Mucosa of rectum (tissue), 2 donors: Measurements from ENCODE around the gene LYSMD1.

Source experiments
- H3K27ac ChIP-seq, 2 donors: one replicate each; pipeline ENCODE4 v1.7.0; 2013; ENCODE audit warnings: inconsistent platforms in 2 of 2, low read depth in 2 of 2, low read length in 2 of 2
- H3K27me3 ChIP-seq, 2 donors: one replicate each; pipeline ENCODE4 v1.7.0; 2013; ENCODE audit warnings: low read length in 2 of 2; ENCODE audit not compliant: control insufficient read depth in 2 of 2, insufficient read depth in 2 of 2
- H3K36me3 ChIP-seq, 2 donors: one replicate each; pipeline ENCODE4 v1.7.0; 2013; ENCODE audit warnings: low read length in 2 of 2; ENCODE audit not compliant: control insufficient read depth in 2 of 2, insufficient read depth in 2 of 2
- H3K4me1 ChIP-seq, 2 donors: one replicate each; pipeline ENCODE4 v1.7.0; 2013; ENCODE audit warnings: low read length in 2 of 2, mild to moderate bottlenecking in 1 of 2; ENCODE audit not compliant: control insufficient read depth in 2 of 2, insufficient read depth in 2 of 2
- H3K4me3 ChIP-seq, 2 donors: one replicate each; pipeline ENCODE4 v1.7.0; 2013; ENCODE audit warnings: low read length in 2 of 2
- H3K9ac ChIP-seq, 2 donors: one replicate each; pipeline ENCODE4 v1.7.0; 2013; ENCODE audit warnings: low read length in 2 of 2, low read depth in 1 of 2, mild to moderate bottlenecking in 1 of 2
- H3K9me3 ChIP-seq, 2 donors: one replicate each; pipeline ENCODE4 v1.7.0; 2013; ENCODE audit warnings: low read length in 2 of 2; ENCODE audit not compliant: control insufficient read depth in 2 of 2
- donor health status: healthy.
- donor health status: Normal muscosa, but diverticular disease.

LYSMD1 gene

DNA sequence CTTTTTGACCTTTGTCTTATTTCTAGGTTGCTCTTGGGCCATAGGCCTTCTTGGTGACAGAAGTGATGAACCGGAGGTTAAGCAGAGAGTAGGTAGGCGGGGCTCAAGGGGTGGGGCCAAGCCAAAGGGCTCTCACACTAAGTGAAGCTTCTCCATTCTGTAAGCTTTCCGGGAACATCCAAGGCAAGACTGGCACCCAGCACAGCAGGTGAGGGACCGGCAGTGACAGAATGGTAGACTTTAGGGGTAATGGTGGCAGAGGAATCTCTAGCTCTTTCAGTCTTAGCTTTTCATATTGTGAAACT lies 9.2 kb downstream of the LYSMD1 start, which contains the start of gene TNFAIP8L2:
Gene TNFAIP8L2 (plus strand): TSS at position 135 of the 305 bp plus-strand sequence. CDS start 2,049 bp downstream, outside the sequence.
- Histone ChIP-seq H3K4me3 (peak within 1 kb of the TSS; percentile 44 to 77), H3K4me1 (no peaks in the 10 kb centered on the region), H3K27ac (peak within 1 kb of the TSS in 1 of 2 donors; percentile 85), H3K9me3 (no peaks in the 10 kb centered on the region), H3K9ac (peak within 1 kb of the TSS in 1 of 2 donors; percentile 68), H3K36me3 (peaks cover 20 to 22% of the 10 kb centered on the region in 2 donors), H3K27me3 (no peaks in the 10 kb centered on the region)

DNA sequence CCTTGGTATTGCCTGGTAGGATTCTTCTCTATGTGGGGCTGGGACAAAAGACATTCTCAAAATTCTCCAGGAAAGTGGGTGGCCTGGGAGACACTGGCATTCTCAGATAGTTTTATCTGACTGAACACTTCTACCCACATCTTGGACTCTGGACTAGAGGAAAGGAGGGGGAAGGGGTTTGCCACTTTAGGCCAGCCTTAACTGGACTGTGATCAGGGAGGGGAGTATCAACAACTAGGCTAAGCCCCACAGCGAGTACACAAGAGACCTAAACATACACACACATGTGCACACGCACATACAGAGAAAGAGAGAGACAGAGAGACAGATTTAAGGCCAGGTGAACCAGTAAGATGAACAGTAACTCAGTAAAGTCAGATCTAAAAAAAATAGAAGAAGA lies 18.0 kb downstream of the LYSMD1 start:
- Histone ChIP-seq H3K27ac (no peak overlapping the region), H3K9ac (peak overlapping the region in 1 of 2 donors; percentile 34), H3K4me1 (peaks cover 10 to 12% of the 10 kb centered on the region in 2 donors), H3K36me3 (no peaks in the 10 kb centered on the region), H3K9me3 (no peaks in the 10 kb centered on the region), H3K27me3 (peaks cover 0 to 3% of the 10 kb centered on the region in 2 donors), H3K4me3 (no peak overlapping the region)

DNA sequence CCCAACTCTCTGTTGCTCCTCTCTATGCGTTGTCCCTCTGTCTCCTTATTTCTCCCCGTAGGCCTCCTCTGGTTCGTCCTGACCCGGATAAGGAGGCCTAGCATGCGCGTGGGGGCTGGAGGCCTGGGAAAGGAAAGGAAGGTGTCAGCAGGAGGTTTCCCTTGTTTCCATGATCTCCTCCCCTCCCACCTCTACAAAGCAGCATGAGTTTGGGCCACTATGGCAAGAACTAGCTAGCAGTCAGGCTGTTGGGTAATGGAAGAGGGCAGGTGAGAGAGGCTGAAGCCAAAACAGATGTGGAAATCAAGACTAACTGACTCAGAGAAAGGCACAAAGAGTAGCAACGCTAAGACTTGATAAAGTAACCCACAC lies 18.6 kb downstream of the LYSMD1 start:
- Histone ChIP-seq H3K9me3 (no peaks in the 10 kb centered on the region), H3K27me3 (peaks cover 0 to 3% of the 10 kb centered on the region in 2 donors), H3K27ac (peak overlapping the region; percentile 26 to 65), H3K4me1 (peaks cover 10 to 12% of the 10 kb centered on the region in 2 donors), H3K9ac (peak overlapping the region; percentile 67 to 74), H3K4me3 (peak overlapping the region; percentile 75 to 85), H3K36me3 (no peaks in the 10 kb centered on the region)

DNA sequence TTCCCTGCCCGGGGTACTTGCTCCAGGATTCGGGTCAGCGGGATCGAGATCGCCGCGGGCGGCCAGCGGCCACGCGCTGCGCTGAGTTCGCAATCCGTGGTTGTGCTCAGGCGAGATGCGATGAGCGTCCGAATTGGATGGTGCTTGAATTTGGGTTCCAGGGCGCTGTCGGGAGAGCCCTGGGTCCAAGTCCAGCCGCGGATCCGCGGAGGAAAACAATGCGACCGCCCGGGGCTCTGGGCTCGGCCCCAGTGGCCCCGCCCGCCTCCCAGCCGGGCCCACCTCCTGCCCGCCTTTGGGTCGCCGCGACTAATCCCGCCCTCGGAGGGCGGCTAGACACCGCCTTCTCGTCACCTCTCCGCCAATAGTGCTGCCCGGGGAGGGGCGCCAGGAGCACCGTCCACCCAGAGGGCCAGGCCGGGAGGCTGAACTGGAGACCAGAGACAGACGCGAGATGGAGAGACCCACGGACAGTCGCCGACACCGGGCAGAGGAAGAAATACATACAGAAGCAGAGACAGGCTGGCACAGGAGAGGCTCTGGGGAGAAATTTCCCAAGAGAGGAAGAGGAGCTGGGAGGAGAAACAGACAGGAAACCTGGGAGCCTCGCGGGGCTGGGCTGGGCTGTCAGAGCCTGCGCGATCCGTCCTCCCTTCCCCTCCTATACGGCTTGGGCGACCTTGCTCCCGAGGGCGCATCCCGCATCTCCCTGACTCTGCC lies 19.1 kb downstream of the LYSMD1 start, which contains the start of gene SEMA6C:
Gene SEMA6C (minus strand): TSS at position 220 of the 720 bp plus-strand sequence. CDS start 4,010 bp downstream, outside the sequence.
- Histone ChIP-seq H3K27me3 (peaks cover 0 to 3% of the 10 kb centered on the region in 2 donors), H3K4me3 (peak within 1 kb of the TSS; percentile 75 to 85), H3K36me3 (no peaks in the 10 kb centered on the region), H3K9me3 (no peaks in the 10 kb centered on the region), H3K27ac (peak within 1 kb of the TSS; percentile 26 to 65), H3K9ac (peak within 1 kb of the TSS; percentile 67 to 74), H3K4me1 (peaks cover 10 to 12% of the 10 kb centered on the region in 2 donors)

DNA sequence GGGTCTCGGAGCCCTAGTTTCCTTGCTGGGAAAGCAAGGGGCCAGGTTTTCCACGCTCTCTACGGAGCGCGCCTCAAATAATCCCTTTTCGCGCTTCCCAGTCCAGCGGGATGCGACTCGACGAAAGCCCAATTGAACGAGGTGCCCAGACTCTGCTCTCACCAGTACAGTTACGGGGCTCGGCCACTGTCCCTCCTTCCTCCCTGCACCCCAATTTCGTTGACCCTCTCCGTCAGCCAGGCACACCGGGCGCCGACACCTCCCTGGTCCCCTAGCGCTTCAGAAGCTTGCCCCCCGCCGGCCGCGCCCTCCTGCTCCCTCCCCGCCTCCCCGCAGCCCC lies 19.7 kb downstream of the LYSMD1 start:
- H3K27me3 ChIP-seq: peaks cover 0 to 3% of the 10 kb centered on the region in 2 donors
- H3K9me3 ChIP-seq: no peaks in the 10 kb centered on the region
- peaks cover 10 to 12% of the 10 kb centered on the region in 2 donors for H3K4me1 ChIP-seq
- peak overlapping the region in 1 of 2 donors; percentile 38 for H3K27ac ChIP-seq
- no peaks in the 10 kb centered on the region for H3K36me3 ChIP-seq
- H3K4me3 ChIP-seq: peak overlapping the region; percentile 75 to 85
- H3K9ac ChIP-seq: peak overlapping the region; percentile 24 to 61

DNA sequence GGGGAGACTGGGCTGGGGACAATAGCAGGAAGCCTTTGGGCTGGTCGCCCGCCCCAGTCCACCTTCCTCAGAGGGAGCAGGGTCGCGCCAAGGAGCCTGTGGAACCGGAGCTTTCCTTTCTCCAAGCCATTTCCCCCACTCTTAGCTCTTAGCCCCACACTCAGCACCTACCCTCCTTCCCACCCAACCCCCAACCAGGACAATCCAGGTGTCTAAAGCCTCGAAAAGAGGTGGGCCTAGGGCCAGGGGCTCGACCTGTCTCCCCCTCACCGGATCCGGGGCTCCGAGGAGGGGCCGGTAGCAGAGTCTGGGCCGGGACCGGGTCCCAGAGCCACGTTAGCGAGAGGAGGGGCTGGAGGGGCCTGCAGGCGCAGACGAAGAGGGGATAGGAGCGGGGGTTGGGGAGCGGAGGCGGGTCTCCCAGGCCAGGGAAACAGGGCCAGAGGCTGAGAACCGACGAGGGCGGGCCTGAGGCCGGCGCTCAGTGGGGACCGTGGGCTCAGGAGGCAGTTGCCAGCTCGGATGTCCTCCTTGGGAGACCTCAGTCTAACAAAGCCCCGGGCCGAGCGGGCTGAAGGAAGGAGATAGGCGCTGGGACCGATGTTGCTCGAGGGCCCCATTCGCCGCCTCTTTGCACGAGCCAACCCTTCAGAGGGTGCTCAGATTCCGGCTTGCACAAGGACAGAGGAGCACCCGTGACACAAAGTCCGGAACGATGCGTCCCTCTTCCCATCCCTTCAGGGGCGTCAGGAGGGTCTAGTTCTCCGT lies 20.2 kb downstream of the LYSMD1 start:
- peak overlapping the region; percentile 75 to 85 for H3K4me3 ChIP-seq
- H3K36me3 ChIP-seq: no peaks in the 10 kb centered on the region
- peaks cover 10 to 12% of the 10 kb centered on the region in 2 donors for H3K4me1 ChIP-seq
- peak overlapping the region; percentile 24 to 61 for H3K9ac ChIP-seq
- H3K9me3 ChIP-seq: no peaks in the 10 kb centered on the region
- H3K27ac ChIP-seq: no peak overlapping the region
- peaks cover 0 to 3% of the 10 kb centered on the region in 2 donors for H3K27me3 ChIP-seq

DNA sequence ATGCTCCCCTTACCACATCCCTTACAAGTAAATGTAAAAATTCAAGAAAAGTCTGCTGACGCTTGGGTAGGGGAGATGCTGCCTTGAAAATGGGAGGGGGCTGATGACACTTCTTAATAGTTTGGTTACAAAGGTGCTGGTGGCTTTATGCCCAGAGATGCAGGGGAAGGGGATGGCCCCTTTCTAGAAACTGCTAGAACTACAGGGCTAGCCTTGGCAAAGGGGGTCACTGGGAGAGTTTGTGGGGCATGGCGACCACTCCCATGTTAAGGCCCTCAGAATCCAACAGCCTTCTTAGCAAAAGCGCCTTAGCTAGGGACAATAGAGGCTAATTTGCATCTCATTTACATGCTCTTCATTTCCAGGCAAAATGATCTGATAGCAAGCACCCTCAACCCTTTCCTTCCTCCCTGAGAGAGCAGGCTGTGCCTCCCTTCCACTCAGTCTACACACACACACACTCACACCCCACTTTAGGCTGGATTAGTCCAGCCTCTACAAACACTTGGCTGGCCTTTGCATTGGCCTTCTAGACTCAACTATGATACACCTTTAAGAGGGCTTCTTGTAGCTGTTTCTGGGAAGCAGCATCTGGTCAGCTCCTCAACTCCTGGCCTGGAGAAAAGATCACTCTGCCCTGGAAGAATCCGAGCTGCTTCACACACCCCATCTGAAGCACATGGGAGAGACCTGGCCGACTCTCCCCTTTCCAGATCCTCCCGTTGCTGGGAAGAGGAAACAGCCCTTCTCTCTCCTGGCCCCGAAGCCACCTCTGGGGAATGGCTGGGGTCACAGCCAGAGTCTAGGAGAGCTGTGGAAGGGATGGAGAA lies 21.0 kb downstream of the LYSMD1 start:
- H3K4me3 ChIP-seq: peak overlapping the region; percentile 48 to 75

DNA sequence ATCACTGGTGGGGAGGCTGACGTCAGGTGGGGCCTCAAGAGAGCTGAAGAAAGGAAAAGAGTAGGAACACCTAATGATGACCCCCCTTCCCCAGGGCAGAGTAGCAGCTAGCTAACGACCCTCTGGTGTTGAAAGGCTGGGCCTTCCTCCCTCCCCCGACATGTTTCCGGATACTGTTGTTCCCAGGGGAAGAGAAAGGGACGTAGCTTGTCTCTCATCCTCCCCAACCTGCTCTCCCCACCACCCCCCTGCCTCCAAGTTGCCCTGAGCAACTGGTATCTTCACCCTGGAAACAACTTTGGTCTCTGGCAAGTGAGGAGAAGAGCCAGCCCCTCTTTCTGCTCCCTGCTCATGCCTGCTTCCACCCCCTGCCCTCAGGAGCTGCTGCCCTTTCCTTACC lies 21.7 kb downstream of the LYSMD1 start:
- H3K4me3 ChIP-seq: no peak overlapping the region
- H3K9ac ChIP-seq: no peak overlapping the region
- H3K27me3 ChIP-seq: peaks cover 0 to 3% of the 10 kb centered on the region in 2 donors
- no peaks in the 10 kb centered on the region for H3K9me3 ChIP-seq
- H3K36me3 ChIP-seq: no peaks in the 10 kb centered on the region
- no peak overlapping the region for H3K27ac ChIP-seq
- H3K4me1 ChIP-seq: peaks cover 10 to 12% of the 10 kb centered on the region in 2 donors

More for the DNA sequence above, 21.0 kb downstream of the LYSMD1 start:
- Histone ChIP-seq H3K27me3 (peaks cover 0 to 3% of the 10 kb centered on the region in 2 donors), H3K36me3 (no peaks in the 10 kb centered on the region), H3K4me1 (peaks cover 10 to 12% of the 10 kb centered on the region in 2 donors), H3K9me3 (no peaks in the 10 kb centered on the region), H3K9ac (peak overlapping the region in 1 of 2 donors; percentile 12), H3K27ac (no peak overlapping the region)

DNA sequence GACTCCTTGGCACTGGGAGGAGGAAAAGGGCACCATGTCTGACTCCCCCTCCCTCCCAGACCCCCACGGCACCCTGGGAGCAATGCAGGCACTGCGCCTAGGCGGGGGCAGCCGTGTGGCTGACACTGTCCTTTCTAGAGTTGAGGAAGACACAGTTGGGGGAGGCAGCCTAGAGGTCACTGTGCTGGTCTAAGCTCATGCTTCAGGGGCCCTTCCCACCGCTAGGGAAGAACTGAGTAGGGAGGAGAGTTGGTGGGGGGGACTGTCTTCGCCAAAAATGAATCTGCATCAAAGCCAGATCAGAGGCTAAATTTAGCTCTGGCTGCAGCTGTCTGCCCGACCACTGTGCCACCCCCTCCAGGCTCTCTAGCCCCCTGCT lies 22.7 kb downstream of the LYSMD1 start:
- Histone ChIP-seq H3K4me3 (no peak overlapping the region), H3K36me3 (no peaks in the 10 kb centered on the region), H3K4me1 (peaks cover 10 to 12% of the 10 kb centered on the region in 2 donors), H3K9me3 (no peaks in the 10 kb centered on the region), H3K27me3 (peaks cover 0 to 3% of the 10 kb centered on the region in 2 donors), H3K27ac (no peak overlapping the region), H3K9ac (no peak overlapping the region)
